GM12878 (cell line): ENCODE results near the gene RAB37. TPM values are rescaled to one million over a fixed set of nuclear protein-coding genes. Genes with fewer than 3 reads are reported as not detected.

Experiments
- ATAC-seq: fragments of 200-7000 bp; cut with Tn5 transposase; 3 replicates; pipeline ENCODE4 v1.9.1; 2020; ENCODE audit warnings: mild to moderate bottlenecking, moderate library complexity
- BruUV-seq: library from RNA; stranded (reverse); fragments of 400-500 nt; replicated peaks from 2 replicates; lab custom pipeline; 2021; lab: Mats Ljungman, UMichigan
- CTCF ChIA-PET: fragments of 300-600 bp; sonication (Branson Sonifier 250); formaldehyde crosslinking; extraction: SDS; loops from one replicate; lab custom pipeline; 2021; ENCODE audit warnings: inconsistent platforms; lab: Yijun Ruan, JAX
- POLR2A ChIA-PET: fragments of 350-600 bp; formaldehyde crosslinking; extraction: SDS; loops from one replicate; lab custom pipeline; 2021; ENCODE audit warnings: inconsistent platforms; lab: Charles Lee
- RAD21 ChIA-PET: fragments of 300-600 bp; sonication (Branson Sonifier 250); formaldehyde crosslinking; loops from one replicate; lab custom pipeline; 2023; ENCODE audit warnings: antibody characterized with exemption; ENCODE audit not compliant: unreplicated experiment; lab: Charles Lee
- SMC1A ChIA-PET: fragments of 300-600 bp; sonication (Branson Sonifier 250); formaldehyde crosslinking; loops from one replicate; lab custom pipeline; 2023; ENCODE audit not compliant: unreplicated experiment, uncharacterized antibody; lab: Charles Lee
- DNase-seq: peaks from one replicate; pipeline ENCODE4 v3.0.0-alpha.2; 2011; ENCODE audit warnings: low read depth, low spot score
- FAIRE-seq: peaks from 3 replicates; lab custom pipeline; 2011; peaks lifted over from hg19 to GRCh38; lab: Jason Lieb, UNC
- H2AFZ ChIP-seq: 2 replicates; pipeline ENCODE4 v1.6.0; 2011; ENCODE audit warnings: low read depth, low read length, control low read depth; ENCODE audit not compliant: control insufficient read depth
- H3K27ac ChIP-seq: 2 replicates; pipeline ENCODE4 v1.5.1; 2011; ENCODE audit warnings: control low read depth; ENCODE audit not compliant: control insufficient read depth, insufficient read depth
- H3K27me3 ChIP-seq, 2 experiments: replicated peaks in 1 of 2; 2 replicates each; pipeline versions ENCODE4 v1.6.0 to v1.6.1; 2011; ENCODE audit warnings: low read length in 1 of 2; ENCODE audit not compliant: control insufficient read depth in 2 of 2, insufficient read depth in 2 of 2
- H3K36me3 ChIP-seq, 2 experiments: 2 replicates each; pipeline ENCODE4 v1.5.1; 2011; ENCODE audit warnings: low read length in 1 of 2; ENCODE audit not compliant: control insufficient read depth in 2 of 2, insufficient read depth in 2 of 2
- H3K4me1 ChIP-seq: 2 replicates; pipeline ENCODE4 v1.6.1; 2011; ENCODE audit warnings: mild to moderate bottlenecking, low read length, moderate library complexity, mixed read lengths; ENCODE audit not compliant: control insufficient read depth, insufficient read depth
- H3K4me2 ChIP-seq: 2 replicates; pipeline ENCODE4 v1.6.0; 2011; ENCODE audit warnings: control low read depth; ENCODE audit not compliant: control insufficient read depth, insufficient read depth
- H3K4me3 ChIP-seq: fragments of 200-600 bp; sonication (generic); 2 replicates; pipeline ENCODE4 v1.5.1; 2016
- H3K79me2 ChIP-seq: 2 replicates; pipeline ENCODE4 v1.6.0; 2011; ENCODE audit warnings: low read length; ENCODE audit not compliant: control insufficient read depth, insufficient read depth
- H3K9ac ChIP-seq: 2 replicates; pipeline ENCODE4 v1.8.0; 2011; ENCODE audit warnings: low read length, control low read depth, mixed read lengths; ENCODE audit not compliant: control insufficient read depth, insufficient read depth
- H3K9me3 ChIP-seq: replicated peaks from 3 replicates; pipeline ENCODE4 v1.5.1; 2011; ENCODE audit warnings: mild to moderate bottlenecking, low read length; ENCODE audit not compliant: control insufficient read depth, insufficient read depth
- H4K20me1 ChIP-seq: 2 replicates; pipeline ENCODE4 v1.6.0; 2011; ENCODE audit not compliant: control insufficient read depth, insufficient read depth
- CBX5 ChIP-seq: sonication (generic); IDR thresholded peaks from 2 replicates; pipeline ENCODE4 v1.6.1; 2016; ENCODE audit warnings: low read depth, moderate library complexity, mild to moderate bottlenecking, inconsistent platforms
- GATAD2B ChIP-seq: fragments of 450-650 bp; conservative IDR thresholded peaks from 2 replicates; pipeline ENCODE4 v1.6.1; 2017; ENCODE audit warnings: low read depth, mild to moderate bottlenecking, moderate library complexity
- RUNX3 ChIP-seq: IDR thresholded peaks from 2 replicates; pipeline ENCODE4 v1.6.1; 2012; ENCODE audit warnings: low read length, inconsistent platforms
- YBX1 ChIP-seq: fragments of 450-650 bp; IDR thresholded peaks from 2 replicates; pipeline ENCODE4 v1.6.1; 2016; ENCODE audit warnings: antibody characterized with exemption
- ZNF274 ChIP-seq: IDR thresholded peaks from one replicate; pipeline ENCODE4 v1.8.0; 2011; ENCODE audit not compliant: insufficient read length, insufficient read depth
- WGBS: methylation state at CpG from one replicate; pipeline ENCODE4 v1.1.6; 2016; ENCODE audit warnings: low lambda C conversion rate; ENCODE audit not compliant: insufficient replicate concordance, insufficient coverage; ENCODE audit errors: missing lambda C conversion rate; 5-methylcytosine and 5-hydroxymethylcytosine counted together
- in situ Hi-C: fragments of 300-500 bp; cut with MboI; formaldehyde crosslinking; loops from 9 replicates; pipeline ENCODE4 v1.14.3; 2018; ENCODE audit warnings: mixed read lengths
- intact Hi-C: fragments of 100-400 bp; cut with micrococcal nuclease; formaldehyde crosslinking; loops from one replicate; pipeline ENCODE4 v1.14.2; 2022; ENCODE audit not compliant: unreplicated experiment
- polyA plus RNA-seq, 11 experiments: library from polyadenylated mRNA; depleted of rRNA in 4 of 11; unstranded in 6 of 11; stranded (reverse) in 5 of 11; fragments of >200 nt; fragmentation: Nextera tagmentation in 4 of 11; fragmentation: Illumina TruSeq in 1 of 11; extraction: Ambion mirVana in 4 of 11; extraction: Trizol in 1 of 11; gene quantifications; 1 replicate in 1 of 11; 2 replicates in 10 of 11; pipeline versions ENCODE4 v1.2.1 to v1.2.3, GENCODE V29; 2011 to 2016; ENCODE audit warnings: inconsistent platforms in 2 of 11, missing spikeins in 2 of 11, low read depth in 1 of 11
- total RNA-seq, 4 experiments: library from RNA; depleted of rRNA in 3 of 4; stranded (reverse); fragments of >200 nt in 3 of 4; fragmentation: Illumina TruSeq in 1 of 4; extraction: Trizol in 1 of 4; gene quantifications; 2 replicates each; pipeline versions ENCODE4 v1.2.1 to v1.2.3, GENCODE V29; 2013 to 2021
- TF ChIP-seq, protein P1 (sequence below), 3 experiments: IDR thresholded peaks in 2 of 3; conservative IDR thresholded peaks in 1 of 3; 2 replicates each; pipeline ENCODE4 v1.5.1; 2011; ENCODE audit warnings: low read depth in 3 of 3, low read length in 3 of 3, mild to moderate bottlenecking in 3 of 3, control low read depth in 2 of 3, moderate library complexity in 2 of 3, inconsistent platforms in 1 of 3, mixed read lengths in 1 of 3; ENCODE audit not compliant: control insufficient read depth in 2 of 3, insufficient read depth in 1 of 3; ENCODE audit errors: extremely low read depth in 1 of 3
- TF ChIP-seq, protein P2 (sequence below): fragments of 450-650 bp; formaldehyde crosslinking; IDR thresholded peaks from 2 replicates; pipeline ENCODE4 v1.4.0; 2022; ENCODE audit warnings: mild to moderate bottlenecking, moderate library complexity
- TF ChIP-seq, protein P3 (sequence below): fragments of 450-650 bp; formaldehyde crosslinking; IDR thresholded peaks from 2 replicates; pipeline ENCODE4 v1.5.0; 2022; ENCODE audit warnings: mild to moderate bottlenecking, missing genetic modification characterization

RAB37 gene
- total and polyA plus RNA-seq, 10 of the 15 experiments (the other 5 are each of a cell fraction or from before 2014, with no cell fraction given): 0.48 to 5.6 (median 1.7) TPM

DNA sequence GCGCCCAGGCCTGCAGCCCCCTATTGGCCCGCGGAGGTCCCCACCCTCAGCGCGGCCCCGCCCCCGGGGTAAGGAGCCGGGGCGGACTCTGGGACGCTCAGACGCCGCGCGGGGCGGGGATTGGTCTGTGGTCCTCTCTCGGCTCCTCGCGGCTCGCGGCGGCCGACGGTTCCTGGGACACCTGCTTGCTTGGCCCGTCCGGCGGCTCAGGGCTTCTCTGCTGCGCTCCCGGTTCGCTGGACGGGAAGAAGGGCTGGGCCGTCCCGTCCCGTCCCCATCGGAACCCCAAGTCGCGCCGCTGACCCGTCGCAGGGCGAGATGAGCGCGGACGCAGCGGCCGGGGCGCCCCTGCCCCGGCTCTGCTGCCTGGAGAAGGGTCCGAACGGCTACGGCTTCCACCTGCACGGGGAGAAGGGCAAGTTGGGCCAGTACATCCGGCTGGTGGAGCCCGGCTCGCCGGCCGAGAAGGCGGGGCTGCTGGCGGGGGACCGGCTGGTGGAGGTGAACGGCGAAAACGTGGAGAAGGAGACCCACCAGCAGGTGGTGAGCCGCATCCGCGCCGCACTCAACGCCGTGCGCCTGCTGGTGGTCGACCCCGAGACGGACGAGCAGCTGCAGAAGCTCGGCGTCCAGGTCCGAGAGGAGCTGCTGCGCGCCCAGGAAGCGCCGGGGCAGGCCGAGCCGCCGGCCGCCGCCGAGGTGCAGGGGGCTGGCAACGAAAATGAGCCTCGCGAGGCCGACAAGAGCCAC lies 11.6 kb downstream of the RAB37 start, which contains the start of gene NHERF1 (continued):
- TF ChIP-seq, protein P1, sequence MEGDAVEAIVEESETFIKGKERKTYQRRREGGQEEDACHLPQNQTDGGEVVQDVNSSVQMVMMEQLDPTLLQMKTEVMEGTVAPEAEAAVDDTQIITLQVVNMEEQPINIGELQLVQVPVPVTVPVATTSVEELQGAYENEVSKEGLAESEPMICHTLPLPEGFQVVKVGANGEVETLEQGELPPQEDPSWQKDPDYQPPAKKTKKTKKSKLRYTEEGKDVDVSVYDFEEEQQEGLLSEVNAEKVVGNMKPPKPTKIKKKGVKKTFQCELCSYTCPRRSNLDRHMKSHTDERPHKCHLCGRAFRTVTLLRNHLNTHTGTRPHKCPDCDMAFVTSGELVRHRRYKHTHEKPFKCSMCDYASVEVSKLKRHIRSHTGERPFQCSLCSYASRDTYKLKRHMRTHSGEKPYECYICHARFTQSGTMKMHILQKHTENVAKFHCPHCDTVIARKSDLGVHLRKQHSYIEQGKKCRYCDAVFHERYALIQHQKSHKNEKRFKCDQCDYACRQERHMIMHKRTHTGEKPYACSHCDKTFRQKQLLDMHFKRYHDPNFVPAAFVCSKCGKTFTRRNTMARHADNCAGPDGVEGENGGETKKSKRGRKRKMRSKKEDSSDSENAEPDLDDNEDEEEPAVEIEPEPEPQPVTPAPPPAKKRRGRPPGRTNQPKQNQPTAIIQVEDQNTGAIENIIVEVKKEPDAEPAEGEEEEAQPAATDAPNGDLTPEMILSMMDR (IDR thresholded peaks at IDR 0.05 in 2 of 3, conservative IDR thresholded peaks at IDR 0.05 in 1 of 3; ENCODE audit: control insufficient read depth in 2 of 3, extremely low read depth in 1 of 3, insufficient read depth in 1 of 3, low read depth in 3 of 3, low read length in 3 of 3): peak; percentile 10 to 19 (median 14); a peak in 1 of 6 replicates
- TF ChIP-seq GATAD2B: 0 out of 2 replicates have a peak, but pooled peaks have one; percentile 40

DNA sequence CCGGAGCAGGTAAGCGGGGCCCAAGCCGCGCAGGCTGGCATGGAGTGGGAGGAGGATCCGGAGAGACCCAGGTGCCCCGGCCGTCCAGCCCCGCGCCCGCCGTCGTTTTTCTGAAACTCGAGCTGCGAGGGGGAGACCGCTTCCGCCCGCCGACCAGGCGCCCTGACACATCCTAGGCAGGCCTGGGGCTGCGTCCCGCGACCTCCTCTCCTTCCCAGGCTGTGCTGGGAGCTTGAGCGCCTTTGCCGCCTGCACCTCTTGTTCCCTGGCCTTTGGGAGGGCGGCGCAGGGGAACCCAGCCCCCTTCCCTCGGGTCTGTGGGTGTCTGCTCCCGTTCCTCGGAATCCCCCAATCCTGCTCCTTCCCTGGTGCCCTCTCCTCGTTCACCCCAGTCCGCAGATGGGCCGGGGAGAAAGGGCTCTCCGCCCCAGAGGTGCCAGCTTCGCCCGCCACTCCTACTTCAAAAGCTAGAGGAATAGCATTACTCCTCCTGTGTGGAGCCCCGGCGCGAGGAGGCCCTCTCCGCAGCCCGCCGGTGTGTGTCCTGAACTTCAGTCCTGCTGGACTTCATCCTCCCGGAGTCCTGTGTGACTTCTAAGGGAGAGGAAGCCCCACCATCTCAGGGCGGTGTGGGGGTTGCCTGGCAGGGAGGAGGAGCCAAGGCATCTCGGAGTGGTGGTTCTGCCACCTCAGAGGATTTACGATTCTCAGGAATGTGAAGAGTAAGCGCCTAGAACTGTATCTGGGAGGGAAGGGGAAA lies 12.4 kb downstream of the RAB37 start:
- BruUV-seq: no TSS peak
- H2AFZ ChIP-seq: peak overlapping the region; percentile 71
- TF ChIP-seq YBX1 (no peak), RUNX3 (no peak), CBX5 (no peak), ZNF274 (no peak)
- TF ChIP-seq, protein P2, sequence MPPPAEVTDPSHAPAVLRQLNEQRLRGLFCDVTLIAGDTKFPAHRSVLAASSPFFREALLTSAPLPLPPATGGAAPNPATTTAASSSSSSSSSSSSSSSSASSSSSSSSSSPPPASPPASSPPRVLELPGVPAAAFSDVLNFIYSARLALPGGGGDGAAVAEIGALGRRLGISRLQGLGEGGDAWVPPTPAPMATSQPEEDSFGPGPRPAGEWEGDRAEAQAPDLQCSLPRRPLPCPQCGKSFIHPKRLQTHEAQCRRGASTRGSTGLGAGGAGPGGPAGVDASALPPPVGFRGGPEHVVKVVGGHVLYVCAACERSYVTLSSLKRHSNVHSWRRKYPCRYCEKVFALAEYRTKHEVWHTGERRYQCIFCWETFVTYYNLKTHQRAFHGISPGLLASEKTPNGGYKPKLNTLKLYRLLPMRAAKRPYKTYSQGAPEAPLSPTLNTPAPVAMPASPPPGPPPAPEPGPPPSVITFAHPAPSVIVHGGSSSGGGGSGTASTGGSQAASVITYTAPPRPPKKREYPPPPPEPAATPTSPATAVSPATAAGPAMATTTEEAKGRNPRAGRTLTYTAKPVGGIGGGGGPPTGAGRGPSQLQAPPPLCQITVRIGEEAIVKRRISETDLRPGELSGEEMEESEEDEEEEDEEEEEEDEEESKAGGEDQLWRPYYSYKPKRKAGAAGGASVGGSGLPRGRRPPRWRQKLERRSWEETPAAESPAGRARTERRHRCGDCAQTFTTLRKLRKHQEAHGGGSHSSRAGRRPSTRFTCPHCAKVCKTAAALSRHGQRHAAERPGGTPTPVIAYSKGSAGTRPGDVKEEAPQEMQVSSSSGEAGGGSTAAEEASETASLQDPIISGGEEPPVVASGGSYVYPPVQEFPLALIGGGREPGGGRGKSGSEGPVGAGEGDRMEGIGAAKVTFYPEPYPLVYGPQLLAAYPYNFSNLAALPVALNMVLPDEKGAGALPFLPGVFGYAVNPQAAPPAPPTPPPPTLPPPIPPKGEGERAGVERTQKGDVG: no peak
- TF ChIP-seq, protein P3, sequence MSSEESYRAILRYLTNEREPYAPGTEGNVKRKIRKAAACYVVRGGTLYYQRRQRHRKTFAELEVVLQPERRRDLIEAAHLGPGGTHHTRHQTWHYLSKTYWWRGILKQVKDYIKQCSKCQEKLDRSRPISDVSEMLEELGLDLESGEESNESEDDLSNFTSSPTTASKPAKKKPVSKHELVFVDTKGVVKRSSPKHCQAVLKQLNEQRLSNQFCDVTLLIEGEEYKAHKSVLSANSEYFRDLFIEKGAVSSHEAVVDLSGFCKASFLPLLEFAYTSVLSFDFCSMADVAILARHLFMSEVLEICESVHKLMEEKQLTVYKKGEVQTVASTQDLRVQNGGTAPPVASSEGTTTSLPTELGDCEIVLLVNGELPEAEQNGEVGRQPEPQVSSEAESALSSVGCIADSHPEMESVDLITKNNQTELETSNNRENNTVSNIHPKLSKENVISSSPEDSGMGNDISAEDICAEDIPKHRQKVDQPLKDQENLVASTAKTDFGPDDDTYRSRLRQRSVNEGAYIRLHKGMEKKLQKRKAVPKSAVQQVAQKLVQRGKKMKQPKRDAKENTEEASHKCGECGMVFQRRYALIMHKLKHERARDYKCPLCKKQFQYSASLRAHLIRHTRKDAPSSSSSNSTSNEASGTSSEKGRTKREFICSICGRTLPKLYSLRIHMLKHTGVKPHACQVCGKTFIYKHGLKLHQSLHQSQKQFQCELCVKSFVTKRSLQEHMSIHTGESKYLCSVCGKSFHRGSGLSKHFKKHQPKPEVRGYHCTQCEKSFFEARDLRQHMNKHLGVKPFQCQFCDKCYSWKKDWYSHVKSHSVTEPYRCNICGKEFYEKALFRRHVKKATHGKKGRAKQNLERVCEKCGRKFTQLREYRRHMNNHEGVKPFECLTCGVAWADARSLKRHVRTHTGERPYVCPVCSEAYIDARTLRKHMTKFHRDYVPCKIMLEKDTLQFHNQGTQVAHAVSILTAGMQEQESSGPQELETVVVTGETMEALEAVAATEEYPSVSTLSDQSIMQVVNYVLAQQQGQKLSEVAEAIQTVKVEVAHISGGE: no peak

More for the DNA sequence above, 12.4 kb downstream of the RAB37 start:
- no peaks in the 10 kb centered on the region for H3K27me3 ChIP-seq
- POLR2A ChIA-PET: interaction anchor here (0.6 to 3.9 kb wide), 9 partner anchors 10 to 124 kb away, joined by 3 to 17 read pairs (median 6); partner anchors contain the start of genes FDXR, NAT9 and RAB37
- 2% methylated on average over 44 of the region's 46 CpGs for WGBS
- RAD21 ChIA-PET: interaction anchor here (0.6 to 2.9 kb wide), 9 partner anchors 10 to 211 kb away, joined by 3 to 11 read pairs (median 4); partner anchors contain the start of gene FDXR
- no peak for FAIRE-seq
- H4K20me1 ChIP-seq: no peaks in the 10 kb centered on the region
- H3K27ac ChIP-seq: peak overlapping the region; percentile 64; the same call in 1 of the 2 replicates
- H3K79me2 ChIP-seq: peaks cover 33% of the 10 kb centered on the region
- H3K4me2 ChIP-seq: peak overlapping the region; percentile 92
- no peaks in the 10 kb centered on the region for H3K9me3 ChIP-seq
- peak overlapping the region; percentile 73 for H3K9ac ChIP-seq
- intact Hi-C loops: no loop called here
- peak overlapping the region; percentile 96 for H3K4me3 ChIP-seq
- ATAC-seq: peak; percentile 33
- CTCF ChIA-PET: interaction anchor here (0.6 to 2.1 kb wide), 18 partner anchors 10 to 1418 kb away, joined by 3 to 12 read pairs (median 4); partner anchors contain the start of genes NAT9 and RAB37
- H3K4me1 ChIP-seq: peaks cover 4% of the 10 kb centered on the region
- in situ Hi-C loops: no loop called here
- no peaks in the 10 kb centered on the region for H3K36me3 ChIP-seq
- no peak for DNase-seq
- SMC1A ChIA-PET: interaction anchor here (0.9 to 3.1 kb wide), 7 partner anchors 10 to 92 kb away, joined by 3 to 10 read pairs (median 6); partner anchors contain the start of genes NAT9 and RAB37
